ENCODE measurements around the gene HOXD10. TPM values are rescaled to one million over a fixed set of nuclear protein-coding genes. Genes with fewer than 3 reads are reported as not detected.

The HOXD10 gene
- total and polyA plus RNA-seq, 5 donors = not detected

DNA sequence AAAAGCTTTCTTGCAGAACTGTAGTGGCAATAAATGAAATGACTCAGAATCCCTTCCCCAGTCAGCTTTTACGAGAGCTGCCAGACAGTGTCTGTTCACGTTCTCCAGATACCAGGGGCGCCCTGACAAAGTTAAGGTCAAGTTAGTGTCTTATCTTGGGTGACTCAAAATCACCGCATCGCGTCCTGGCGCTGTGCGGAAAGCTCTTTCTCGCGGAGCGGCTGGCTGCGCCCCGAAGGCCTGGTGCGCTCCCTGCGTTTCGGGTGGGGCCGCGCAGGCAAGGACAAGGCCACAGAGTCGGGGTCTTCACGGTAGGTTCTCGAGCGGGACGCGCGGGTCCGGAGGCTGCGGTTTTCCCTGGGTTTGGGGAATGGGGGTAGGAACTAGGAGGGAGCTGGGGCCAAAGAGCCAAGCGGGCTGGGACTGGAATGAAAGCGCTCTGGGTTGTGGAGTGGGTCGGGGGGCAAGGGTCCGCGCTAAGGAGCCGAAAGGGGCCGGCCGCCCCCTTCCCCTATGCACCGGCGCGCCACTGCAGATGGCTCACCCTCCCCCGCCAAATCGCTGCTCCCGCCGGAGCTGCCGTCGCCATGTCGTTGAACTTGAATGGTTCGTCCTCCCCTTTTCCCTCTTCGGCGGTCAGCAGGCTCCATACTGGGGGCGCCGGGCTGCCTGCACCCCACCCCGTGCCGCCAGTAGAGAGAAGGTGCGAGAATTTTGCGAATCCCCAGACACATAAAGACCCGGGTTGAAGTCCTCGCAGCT is 12.1 kb upstream of the HOXD10 start:
- 3% methylated on average over 56 of the region's 56 CpGs for WGBS
- intact Hi-C loops (cut with DNase I) = no loop called here
- ATAC-seq (no peak), DNase-seq (peak in 1 of 3 donors; percentile 47)
- no peaks in the 10 kb centered on the region for H3K4me1 ChIP-seq (ENCODE audit: control insufficient read depth, insufficient read depth, low read length)
- no peak overlapping the region for H3K27ac ChIP-seq (ENCODE audit: low read length)
- no peaks in the 10 kb centered on the region for H3K27me3 ChIP-seq (ENCODE audit: control insufficient read depth, insufficient read depth)
- no peaks in the 10 kb centered on the region for H3K9me3 ChIP-seq (ENCODE audit: control insufficient read depth, low read length)
- H3K4me3 ChIP-seq (ENCODE audit: low read length) = no peak overlapping the region

DNA sequence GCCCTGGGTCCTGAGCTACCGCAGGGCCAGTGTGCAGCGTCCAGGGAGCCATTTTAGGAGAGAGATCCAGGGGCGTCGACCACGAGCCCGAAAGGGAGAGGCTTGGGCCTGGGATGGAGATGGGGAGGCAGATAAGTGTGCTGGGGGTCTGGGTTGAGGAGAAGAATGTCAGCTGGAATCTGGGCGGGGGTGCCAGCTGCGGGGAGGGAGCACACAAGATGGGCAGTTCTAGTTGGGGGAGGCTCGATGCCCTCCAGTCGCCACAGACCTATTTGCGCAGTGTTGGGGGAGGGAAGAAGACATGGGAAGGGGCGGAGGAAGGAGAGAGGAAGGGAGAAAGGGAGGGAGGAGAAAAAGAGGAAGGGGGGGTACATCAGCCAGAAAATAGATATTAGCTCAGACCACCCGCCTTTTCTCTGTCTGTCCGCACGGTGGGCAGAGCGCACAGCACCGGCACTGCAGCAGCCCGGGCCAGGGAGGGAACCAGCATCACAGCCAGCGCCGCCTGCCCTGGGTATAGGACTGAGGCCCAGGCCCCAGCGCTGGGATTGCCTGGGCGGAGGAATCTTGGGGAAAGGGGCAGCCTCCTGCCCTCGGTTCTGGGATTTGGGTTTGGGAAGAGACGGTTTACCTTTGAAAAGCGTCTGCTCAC is 11.4 kb upstream of the HOXD10 start:
- Histone ChIP-seq H3K4me3 (ENCODE audit: low read length) (no peak overlapping the region), H3K4me1 (ENCODE audit: control insufficient read depth, insufficient read depth, low read length) (no peaks in the 10 kb centered on the region), H3K9me3 (ENCODE audit: control insufficient read depth, low read length) (no peaks in the 10 kb centered on the region), H3K27me3 (ENCODE audit: control insufficient read depth, insufficient read depth) (no peaks in the 10 kb centered on the region), H3K27ac (ENCODE audit: low read length) (no peak overlapping the region)
- no peak for ATAC-seq
- DNase-seq = no peak
- 5% methylated on average over 25 of the region's 25 CpGs for WGBS
- intact Hi-C loops (cut with DNase I) = no loop called here

DNA sequence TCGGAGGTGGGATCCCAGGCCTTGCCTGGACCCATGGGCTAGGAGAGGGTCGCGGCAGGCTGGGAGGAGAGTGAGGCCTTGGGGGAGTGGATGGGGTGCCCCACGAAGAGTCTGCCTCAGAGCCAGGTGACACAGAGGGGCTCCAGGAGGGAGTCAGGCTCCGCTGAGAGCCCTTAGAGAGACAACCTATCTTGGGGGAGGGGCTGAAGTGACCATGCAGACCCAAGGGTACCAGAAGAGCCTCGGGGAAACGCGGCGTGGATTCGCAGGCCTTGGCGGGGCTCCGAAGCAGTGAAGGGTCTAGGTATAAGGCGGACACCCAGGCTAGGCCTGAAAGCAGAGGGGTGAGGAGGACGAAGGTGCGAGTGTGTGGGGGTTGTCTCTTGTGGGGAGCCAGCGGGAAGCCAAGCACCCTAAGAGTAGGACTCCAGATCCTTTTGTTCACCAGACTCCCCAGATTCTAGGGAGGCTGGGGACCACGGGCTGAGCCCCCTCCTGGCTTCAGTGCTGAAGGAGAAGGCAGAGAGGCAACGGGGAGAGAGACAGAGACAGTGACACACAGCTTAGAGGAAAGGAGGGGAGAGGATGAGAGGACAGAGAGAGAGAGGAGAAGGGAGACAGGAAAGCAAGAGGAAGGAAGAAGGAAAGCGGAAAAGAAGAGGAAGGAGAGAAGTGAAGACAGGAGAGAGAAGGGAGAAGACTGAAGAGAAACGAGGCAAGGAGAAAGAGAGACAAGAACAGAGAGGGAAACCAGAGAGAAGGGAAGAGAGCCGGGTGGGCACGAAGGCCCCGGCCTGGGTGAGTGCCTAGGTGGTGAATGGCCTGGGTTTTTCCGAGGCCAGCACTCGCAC is 10.6 kb upstream of the HOXD10 start:
- no peaks in the 10 kb centered on the region for H3K4me1 ChIP-seq (ENCODE audit: control insufficient read depth, insufficient read depth, low read length)
- H3K9me3 ChIP-seq (ENCODE audit: control insufficient read depth, low read length) = no peaks in the 10 kb centered on the region
- H3K27me3 ChIP-seq (ENCODE audit: control insufficient read depth, insufficient read depth) = peaks cover 5% of the 10 kb centered on the region
- no peak overlapping the region for H3K4me3 ChIP-seq (ENCODE audit: low read length)
- intact Hi-C loops (cut with DNase I) = no loop called here
- ATAC-seq (no peak), DNase-seq (peak in 1 of 3 donors; percentile 33)
- 8% methylated on average over 25 of the region's 25 CpGs for WGBS
- no peak overlapping the region for H3K27ac ChIP-seq (ENCODE audit: low read length)

- no peak within 1 kb of the TSS for H3K27ac ChIP-seq (ENCODE audit: low read length)
- intact Hi-C loops (cut with DNase I) = no loop called here
- no peaks in the 10 kb centered on the region for H3K9me3 ChIP-seq (ENCODE audit: control insufficient read depth, low read length)
- H3K4me3 ChIP-seq (ENCODE audit: low read length) = peak within 1 kb of the TSS; percentile 21
- DNase-seq = no peak
- WGBS = 2% methylated on average over 85 of the region's 85 CpGs
- ATAC-seq = no peak
- H3K4me1 ChIP-seq (ENCODE audit: control insufficient read depth, insufficient read depth, low read length) = no peaks in the 10 kb centered on the region
- peaks cover 7% of the 10 kb centered on the region for H3K27me3 ChIP-seq (ENCODE audit: control insufficient read depth, insufficient read depth)
Observed at GRCh38 chr2:176106581-176107539, 9.7 kb upstream of the HOXD10 start, which contains the start of gene HOXD11. HOXD11 (plus strand) TSS chr2:176107280; CDS start chr2:176107356, 76 bp downstream.

DNA sequence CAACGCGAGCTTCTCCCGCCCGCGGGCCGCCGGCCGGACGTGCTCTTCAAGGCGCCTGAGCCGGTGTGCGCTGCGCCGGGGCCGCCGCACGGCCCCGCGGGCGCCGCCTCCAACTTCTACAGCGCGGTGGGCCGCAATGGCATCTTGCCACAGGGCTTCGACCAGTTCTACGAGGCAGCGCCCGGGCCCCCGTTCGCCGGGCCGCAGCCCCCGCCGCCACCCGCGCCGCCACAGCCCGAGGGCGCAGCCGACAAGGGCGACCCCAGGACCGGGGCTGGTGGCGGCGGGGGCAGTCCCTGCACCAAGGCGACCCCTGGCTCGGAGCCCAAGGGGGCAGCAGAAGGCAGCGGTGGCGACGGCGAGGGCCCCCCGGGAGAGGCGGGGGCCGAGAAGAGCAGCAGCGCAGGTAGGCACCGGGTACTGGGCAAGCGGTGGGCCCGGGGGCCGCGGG is 8.8 kb upstream of the HOXD10 start:
- Histone ChIP-seq H3K4me1 (ENCODE audit: control insufficient read depth, insufficient read depth, low read length) (no peaks in the 10 kb centered on the region), H3K4me3 (ENCODE audit: low read length) (peak overlapping the region; percentile 21), H3K9me3 (ENCODE audit: control insufficient read depth, low read length) (no peaks in the 10 kb centered on the region), H3K27ac (ENCODE audit: low read length) (no peak overlapping the region), H3K27me3 (ENCODE audit: control insufficient read depth, insufficient read depth) (peaks cover 7% of the 10 kb centered on the region)
- intact Hi-C loops (cut with DNase I) = no loop called here
- no peak for ATAC-seq
- WGBS = 2% methylated on average over 59 of the region's 59 CpGs
- no peak for DNase-seq

- Histone ChIP-seq H3K27me3 (ENCODE audit: control insufficient read depth, insufficient read depth) (peaks cover 7% of the 10 kb centered on the region), H3K4me3 (ENCODE audit: low read length) (no peak overlapping the region), H3K27ac (ENCODE audit: low read length) (no peak overlapping the region), H3K9me3 (ENCODE audit: control insufficient read depth, low read length) (no peaks in the 10 kb centered on the region), H3K4me1 (ENCODE audit: control insufficient read depth, insufficient read depth, low read length) (no peaks in the 10 kb centered on the region)
- ATAC-seq (no peak), DNase-seq (no peak)
- intact Hi-C loops (cut with DNase I) = no loop called here
- whole genome bisulfite sequencing = 7% methylated on average over 26 of the region's 26 CpGs
Observed at GRCh38 chr2:176109192-176109901, 7.2 kb upstream of the HOXD10 start.

- no peak for DNase-seq
- no peaks in the 10 kb centered on the region for H3K4me1 ChIP-seq (ENCODE audit: control insufficient read depth, insufficient read depth, low read length)
- H3K27ac ChIP-seq (ENCODE audit: low read length) = no peak overlapping the region
- H3K9me3 ChIP-seq (ENCODE audit: control insufficient read depth, low read length) = no peaks in the 10 kb centered on the region
- WGBS = 18% methylated on average over 4 of the region's 4 CpGs
- no peak for ATAC-seq
- intact Hi-C loops (cut with DNase I) = no loop called here
- H3K4me3 ChIP-seq (ENCODE audit: low read length) = no peak overlapping the region
- peaks cover 7% of the 10 kb centered on the region for H3K27me3 ChIP-seq (ENCODE audit: control insufficient read depth, insufficient read depth)
Observed at GRCh38 chr2:176109946-176110345, 6.6 kb upstream of the HOXD10 start.

DNA sequence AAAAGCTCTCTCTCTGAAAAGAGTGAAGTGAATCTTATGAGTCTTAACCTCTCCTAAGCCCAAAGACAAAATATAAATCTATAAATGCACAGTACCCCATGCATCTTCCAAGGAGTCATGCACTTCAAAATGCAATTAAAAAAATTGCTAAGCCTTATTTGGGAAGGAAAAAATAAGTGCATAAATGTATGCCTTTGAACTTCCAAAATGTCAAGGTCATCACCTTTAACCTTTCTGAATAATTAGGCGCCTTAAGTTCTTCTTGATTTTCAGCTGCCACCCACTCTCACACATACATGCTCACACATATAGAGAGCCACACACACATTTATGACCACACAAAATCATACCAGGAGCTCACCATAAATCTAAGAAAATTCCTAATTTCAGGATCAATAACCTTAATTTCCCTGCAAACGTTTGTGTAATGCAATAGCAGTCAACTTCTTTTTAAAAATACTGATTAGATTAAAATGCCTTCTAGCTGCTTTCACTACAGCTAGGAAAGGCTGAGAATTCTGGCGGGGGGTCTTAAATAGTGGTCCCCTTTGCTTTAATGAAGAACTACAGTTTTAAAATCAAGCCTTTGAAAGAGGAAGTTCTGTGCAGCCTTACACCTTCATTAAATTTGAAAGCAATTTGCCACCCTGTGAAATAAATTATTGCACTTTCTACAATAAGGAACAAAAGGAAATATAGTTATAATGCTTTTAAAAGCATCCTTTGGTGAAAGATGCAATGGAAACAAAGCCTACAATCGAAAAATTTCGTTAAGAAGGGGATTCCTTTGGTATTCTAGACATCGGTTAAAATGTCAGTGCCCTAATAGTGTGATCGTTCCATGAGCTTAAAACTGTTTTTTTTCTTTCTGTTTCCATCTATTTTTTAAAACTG is 5.9 kb upstream of the HOXD10 start:
- WGBS = 16% methylated on average over 7 of the region's 7 CpGs
- ATAC-seq = no peak
- Histone ChIP-seq H3K4me3 (ENCODE audit: low read length) (no peak overlapping the region), H3K4me1 (ENCODE audit: control insufficient read depth, insufficient read depth, low read length) (no peaks in the 10 kb centered on the region), H3K27ac (ENCODE audit: low read length) (no peak overlapping the region), H3K9me3 (ENCODE audit: control insufficient read depth, low read length) (no peaks in the 10 kb centered on the region), H3K27me3 (ENCODE audit: control insufficient read depth, insufficient read depth) (peaks cover 7% of the 10 kb centered on the region)
- no peak for DNase-seq
- intact Hi-C loops (cut with DNase I) = no loop called here

- Histone ChIP-seq H3K27me3 (ENCODE audit: control insufficient read depth, insufficient read depth) (peaks cover 7% of the 10 kb centered on the region), H3K4me1 (ENCODE audit: control insufficient read depth, insufficient read depth, low read length) (no peaks in the 10 kb centered on the region), H3K9me3 (ENCODE audit: control insufficient read depth, low read length) (no peaks in the 10 kb centered on the region), H3K27ac (ENCODE audit: low read length) (no peak overlapping the region), H3K4me3 (ENCODE audit: low read length) (no peak overlapping the region)
- 4% methylated on average over 16 of the region's 16 CpGs for WGBS
- DNase-seq (peak in 1 of 3 donors; percentile 22), ATAC-seq (no peak)
- intact Hi-C loops (cut with DNase I) = no loop called here
Observed at GRCh38 chr2:176111309-176111663, 5.3 kb upstream of the HOXD10 start.

Data from right cardiac atrium (tissue), 5 donors.